ENCODE results near the gene SPATA6L. TPM values are rescaled to one million over a fixed set of nuclear protein-coding genes. Genes with fewer than 3 reads are reported as not detected.
A peak's percentile ranks its signal among the peaks of the same experiment; 100 is the strongest.

Gene SPATA6L
- total RNA-seq, 1 donor = 1.2 TPM

GRCh38 chr9:4689021-4689420 lies 22.7 kb upstream of the SPATA6L start:
- peak; percentile 42 for DNase-seq (ENCODE audit: low read depth)
- H3K4me3 ChIP-seq (ENCODE audit: low read depth, low read length) = no peak overlapping the region
- TF ChIP-seq CTCF (IDR thresholded peaks at IDR 0.05; ENCODE audit: insufficient read depth, low read length) = no peak

- no peak overlapping the region for H3K4me3 ChIP-seq (ENCODE audit: low read depth, low read length)
- no peak for DNase-seq (ENCODE audit: low read depth)
- no peak for TF ChIP-seq CTCF (IDR thresholded peaks at IDR 0.05; ENCODE audit: insufficient read depth, low read length)
Observed at GRCh38 chr9:4686584-4686983, 20.3 kb upstream of the SPATA6L start.

- peak; percentile 56 for DNase-seq (ENCODE audit: low read depth)
- no peak for TF ChIP-seq CTCF (IDR thresholded peaks at IDR 0.05; ENCODE audit: insufficient read depth, low read length)
- no peak overlapping the region for H3K4me3 ChIP-seq (ENCODE audit: low read depth, low read length)
Observed at GRCh38 chr9:4686112-4686511, 19.8 kb upstream of the SPATA6L start.

- no peak for DNase-seq (ENCODE audit: low read depth)
- H3K4me3 ChIP-seq (ENCODE audit: low read depth, low read length) = no peak overlapping the region
- no peak for TF ChIP-seq CTCF (IDR thresholded peaks at IDR 0.05; ENCODE audit: insufficient read depth, low read length)
Observed at GRCh38 chr9:4684820-4685219, 18.5 kb upstream of the SPATA6L start.

GRCh38 chr9:4680750-4681149 lies 14.5 kb upstream of the SPATA6L start:
- peak overlapping the region; percentile 71 for H3K4me3 ChIP-seq (ENCODE audit: low read depth, low read length)
- peak; percentile 63 for DNase-seq (ENCODE audit: low read depth)
- no peak for TF ChIP-seq CTCF (IDR thresholded peaks at IDR 0.05; ENCODE audit: insufficient read depth, low read length)

- DNase-seq (ENCODE audit: low read depth) = peak; percentile 34
- no peak for TF ChIP-seq CTCF (IDR thresholded peaks at IDR 0.05; ENCODE audit: insufficient read depth, low read length)
- H3K4me3 ChIP-seq (ENCODE audit: low read depth, low read length) = peak overlapping the region; percentile 71
Observed at GRCh38 chr9:4680173-4680525, 13.9 kb upstream of the SPATA6L start.

Measured in fibroblast of the aortic adventitia (primary cell).